ENCODE results near the gene COL4A6.
"Not testable (repeated sequence)": the region's sequence is repeated elsewhere in the genome, so short reads cannot be mapped to it uniquely, and the experiment has no call there.

Gene COL4A6

DNA sequence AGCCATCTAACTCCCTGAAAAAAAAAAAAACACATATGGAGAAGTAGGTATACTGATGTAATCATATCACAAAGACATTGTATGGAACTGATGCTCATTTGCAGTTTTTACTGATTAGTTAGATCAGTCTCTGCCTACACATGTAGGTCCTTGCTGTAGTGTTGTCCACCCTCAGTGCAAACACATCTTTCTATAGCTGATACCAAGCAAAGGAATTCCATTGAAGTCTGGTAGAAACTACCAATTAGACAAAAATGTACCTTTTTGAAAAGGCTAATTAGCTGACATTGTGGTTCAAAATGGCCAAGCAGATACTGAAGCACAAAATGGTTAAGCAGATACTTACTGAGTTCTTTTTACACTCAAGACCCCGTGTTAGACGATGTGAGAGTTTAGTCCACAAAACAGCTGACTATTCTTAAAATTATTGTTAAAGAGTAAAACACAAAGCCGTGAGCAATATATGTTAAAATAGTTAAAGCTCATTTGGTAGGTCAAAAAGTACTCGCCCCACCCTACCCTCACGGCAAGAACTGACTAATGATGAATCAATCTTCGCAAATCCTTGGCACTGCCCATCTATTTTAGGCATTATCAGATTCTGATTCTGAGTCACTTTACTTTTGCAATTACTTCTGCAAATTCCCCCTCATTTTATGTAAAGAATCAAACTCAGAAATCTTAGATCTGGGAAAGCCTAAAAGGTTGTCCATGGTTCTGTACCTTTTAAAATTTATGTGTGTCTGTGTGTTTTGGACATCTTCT, 40.4 kb downstream of the COL4A6 start:
- DNase-seq, result no peak

- no peak for DNase-seq
Measured at GRCh38 chrX:108396986-108397385, 41.2 kb downstream of the COL4A6 start.

DNA sequence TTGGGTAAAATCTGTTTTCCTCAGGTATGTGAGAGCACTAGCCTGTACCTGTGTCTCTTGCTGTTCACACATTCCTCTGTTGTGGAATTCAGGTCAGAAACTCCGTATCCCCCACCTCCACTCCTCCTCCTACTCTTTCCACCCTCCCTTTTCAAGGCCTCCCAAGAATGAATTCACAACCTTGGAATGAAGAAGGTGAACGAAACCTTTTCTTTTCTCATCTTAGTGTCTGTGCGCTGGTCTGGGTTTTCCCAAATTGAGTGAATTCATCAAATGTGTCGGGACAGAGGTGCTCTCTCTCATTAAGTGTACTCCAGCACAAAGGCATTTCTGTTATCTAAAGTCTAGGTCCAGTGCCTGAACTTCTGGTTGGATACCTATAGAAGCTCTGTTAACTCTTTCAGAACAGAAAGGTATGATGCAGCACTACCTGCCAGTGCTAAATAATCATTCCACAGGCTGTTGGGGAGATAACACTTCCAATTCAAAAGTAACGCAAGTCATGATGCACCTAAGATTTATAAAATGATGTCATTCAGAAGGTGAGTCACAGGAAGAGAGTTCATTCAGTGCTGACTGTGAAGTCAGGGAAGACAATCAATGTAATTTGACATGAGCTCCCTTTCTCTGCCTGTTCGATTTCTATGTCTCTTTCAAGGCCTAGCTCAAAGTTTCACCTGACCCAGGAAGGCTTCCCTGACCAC, 41.9 kb downstream of the COL4A6 start:
- DNase-seq, result no peak

GRCh38 chrX:108390976-108391717, 47.1 kb downstream of the COL4A6 start:
- DNase-seq, result not testable (repeated sequence)

- no peak for DNase-seq
Measured at GRCh38 chrX:108384783-108385182, 53.4 kb downstream of the COL4A6 start.

DNA sequence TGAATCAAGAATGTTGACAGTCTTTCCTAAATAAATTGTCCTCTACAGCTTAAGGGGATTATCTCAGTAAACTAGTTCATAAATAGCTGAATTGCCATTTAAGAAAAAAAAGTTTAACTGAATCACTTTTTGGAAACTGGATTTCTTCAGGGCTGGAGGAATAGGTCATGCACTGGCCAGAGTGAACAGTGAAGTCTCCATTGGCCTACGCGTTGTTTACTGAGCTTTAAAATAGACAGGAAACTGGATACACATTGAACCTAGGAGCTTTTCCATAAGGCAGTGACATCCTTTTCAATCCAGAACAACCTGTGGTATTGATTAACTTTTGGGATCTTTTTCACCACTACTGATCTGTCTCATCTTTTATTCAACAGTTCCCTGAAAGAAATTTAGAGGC, 58.0 kb downstream of the COL4A6 start:
- no peak for DNase-seq

DNA sequence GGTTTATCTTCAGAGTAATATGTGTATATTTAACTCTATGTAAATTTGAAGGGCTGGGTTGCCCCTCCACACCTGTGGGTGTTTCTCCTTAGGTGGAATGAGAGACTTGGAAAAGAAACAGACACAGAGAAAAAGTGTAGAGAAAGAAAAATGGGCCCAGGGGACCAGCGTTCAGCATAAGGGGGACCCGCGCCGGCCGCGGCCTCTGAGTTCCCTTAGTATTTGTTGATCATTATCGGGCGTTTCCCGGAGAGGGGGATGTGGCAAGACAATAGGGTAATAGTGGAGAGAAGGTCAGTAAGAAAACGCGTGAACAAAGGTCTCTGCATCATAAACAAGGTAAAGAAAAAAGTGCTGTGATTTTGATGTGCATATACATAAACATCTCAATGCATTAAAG, 61.4 kb downstream of the COL4A6 start:
- not testable (repeated sequence) for DNase-seq

GRCh38 chrX:108375591-108375990, 62.6 kb downstream of the COL4A6 start:
- not testable (repeated sequence) for DNase-seq

DNA sequence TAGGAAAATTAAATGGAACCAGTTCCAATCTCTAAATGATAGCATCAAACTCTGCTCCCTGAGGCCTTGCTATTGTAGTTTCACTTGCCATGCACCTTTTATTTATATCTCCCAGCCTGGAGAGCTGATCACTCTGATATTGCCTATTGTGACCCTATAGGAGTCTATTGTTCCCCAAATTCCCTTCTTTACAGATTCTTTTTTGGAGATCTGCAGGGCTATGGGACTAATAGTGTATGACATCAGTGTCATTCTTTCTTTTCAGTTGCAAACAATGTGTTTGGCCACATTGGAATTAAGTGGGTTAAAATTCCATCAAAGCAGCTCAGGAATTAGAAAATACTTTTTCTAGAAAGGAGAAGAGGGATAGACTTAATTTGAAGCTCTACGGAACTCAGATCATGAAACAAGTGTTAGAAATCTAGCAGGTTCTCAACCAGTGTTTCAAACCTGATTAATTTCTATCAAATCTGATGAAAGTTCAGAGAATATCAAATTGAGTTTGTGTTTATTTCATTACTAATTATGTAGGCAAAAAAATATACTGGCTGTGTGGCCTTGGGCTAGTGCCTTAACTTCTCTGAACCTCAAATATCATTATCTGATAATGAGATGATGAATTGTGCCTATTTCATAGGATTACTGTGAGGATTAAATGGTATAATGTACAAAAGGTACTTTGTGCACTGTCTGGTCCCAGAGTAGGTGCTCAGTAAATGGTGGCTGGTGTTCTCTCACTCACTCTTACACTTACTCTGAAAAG, 71.4 kb downstream of the COL4A6 start:
- DNase-seq, result no peak

DNA sequence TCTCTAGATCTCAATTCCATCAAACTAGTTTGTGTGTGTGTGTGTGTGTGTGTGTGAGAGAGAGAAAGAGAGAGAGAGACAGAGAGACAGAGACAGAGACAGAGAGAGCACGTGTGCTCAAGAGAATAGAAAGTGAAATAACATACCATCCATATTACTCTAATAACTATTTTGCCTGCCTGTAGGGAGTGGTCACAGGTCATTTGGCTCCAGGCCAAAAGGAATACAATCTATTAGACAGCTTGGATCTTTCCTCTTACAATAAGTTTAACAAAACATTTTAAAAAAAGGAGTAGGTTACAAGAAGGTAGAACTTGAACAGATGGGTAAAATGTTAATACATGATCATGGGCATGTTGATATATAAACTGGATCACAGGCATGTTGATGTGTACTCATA, 76.2 kb downstream of the COL4A6 start:
- no peak for DNase-seq

- DNase-seq, result no peak
Measured at GRCh38 chrX:108361316-108361715, 76.9 kb downstream of the COL4A6 start.

GRCh38 chrX:108359806-108360602, 78.2 kb downstream of the COL4A6 start:
- no peak for DNase-seq

DNA sequence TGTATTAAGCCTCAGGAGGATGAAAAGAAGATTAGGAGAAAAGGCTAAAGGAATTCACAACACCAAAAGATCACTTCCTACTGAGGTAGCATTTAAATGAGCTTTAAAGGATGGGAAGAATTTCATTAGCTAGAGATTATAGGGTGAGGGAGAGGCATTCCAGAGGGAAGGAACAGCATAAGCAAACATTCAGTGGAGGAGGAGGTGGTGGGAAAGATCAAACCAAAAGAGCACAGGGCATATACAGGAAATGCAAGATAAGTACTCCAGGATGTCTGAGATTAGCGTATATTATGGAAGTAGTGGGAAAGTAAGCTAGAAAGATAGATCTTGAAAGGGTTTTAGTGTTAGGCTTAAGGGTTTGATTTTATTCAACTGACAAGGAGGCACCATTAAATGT, 84.8 kb downstream of the COL4A6 start:
- DNase-seq, result no peak

GRCh38 chrX:108349210-108349609, 89.0 kb downstream of the COL4A6 start:
- DNase-seq, result no peak

- DNase-seq, result no peak
Measured at GRCh38 chrX:108348525-108348924, 89.7 kb downstream of the COL4A6 start.

- no peak for DNase-seq
Measured at GRCh38 chrX:108347800-108348199, 90.4 kb downstream of the COL4A6 start.

DNA sequence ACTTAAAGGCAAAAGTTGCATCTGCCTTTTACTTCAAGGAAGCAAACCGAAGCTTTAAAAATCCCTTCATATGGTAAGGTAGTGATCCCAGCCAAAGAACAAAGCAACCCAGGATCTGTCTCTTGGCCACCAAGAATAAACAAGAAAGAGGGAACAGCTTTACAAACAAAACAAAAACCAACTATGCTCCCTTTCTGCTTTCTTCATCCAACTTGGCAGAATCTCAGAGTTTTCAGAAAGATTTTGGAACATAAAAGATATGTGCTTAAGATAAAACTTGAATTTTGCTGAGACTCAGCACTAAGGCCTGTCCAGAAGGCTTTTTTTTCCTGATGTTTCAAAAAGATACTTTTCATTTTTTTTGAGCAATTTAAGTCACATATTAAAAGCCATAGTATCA, 94.0 kb downstream of the COL4A6 start:
- no peak for DNase-seq

DNA sequence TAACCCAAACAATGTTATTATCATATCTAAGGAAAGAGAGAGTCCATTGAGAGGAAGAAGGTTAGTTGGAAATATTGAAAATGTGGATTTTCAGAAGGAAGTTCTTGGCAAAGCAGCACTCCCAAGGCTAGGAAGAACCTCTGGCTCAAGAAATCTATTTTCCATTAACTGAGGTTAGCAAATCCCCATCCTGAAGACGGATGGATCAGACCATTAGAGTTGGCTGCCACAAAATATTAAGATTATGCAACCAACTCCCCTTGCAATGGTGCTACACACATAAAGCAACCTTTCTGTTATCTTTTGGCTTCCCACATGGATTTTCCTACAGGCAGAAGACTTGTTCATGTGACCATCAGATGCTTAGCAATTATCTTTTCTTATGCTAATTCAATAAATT, 96.3 kb downstream of the COL4A6 start:
- DNase-seq, result no peak

GRCh38 chrX:108332281-108332680, 105.9 kb downstream of the COL4A6 start:
- no peak for DNase-seq

GRCh38 chrX:108331126-108331909, 106.9 kb downstream of the COL4A6 start:
- no peak for DNase-seq

- DNase-seq, result no peak
Measured at GRCh38 chrX:108323751-108324150, 114.5 kb downstream of the COL4A6 start.
